Muscle layer of duodenum (tissue), 2 donors: ENCODE data around the gene RNF14.
"Not testable (repeated sequence)": the region's sequence is repeated elsewhere in the genome, so short reads cannot be mapped to it uniquely, and the experiment has no call there.

ENCODE experiments used
- H3K27ac ChIP-seq: one replicate; pipeline ENCODE4 v1.7.0; 2013; ENCODE audit warnings: mild to moderate bottlenecking, low read length
- H3K27me3 ChIP-seq: one replicate; pipeline ENCODE4 v1.7.0; 2013; ENCODE audit warnings: low read depth, mild to moderate bottlenecking, control low read depth, low read length
- H3K36me3 ChIP-seq, 2 donors: one replicate each; pipeline ENCODE4 v1.7.0; 2013; ENCODE audit warnings: low read length in 2 of 2, control low read depth in 1 of 2, mild to moderate bottlenecking in 1 of 2; ENCODE audit not compliant: insufficient read depth in 2 of 2, control insufficient read depth in 1 of 2
- H3K4me1 ChIP-seq, 2 donors: one replicate each; pipeline ENCODE4 v1.7.0; 2013; ENCODE audit warnings: low read length in 2 of 2, mild to moderate bottlenecking in 2 of 2, control low read depth in 1 of 2, moderate library complexity in 1 of 2; ENCODE audit not compliant: insufficient read depth in 2 of 2, control insufficient read depth in 1 of 2
- H3K4me3 ChIP-seq, 2 donors: one replicate each; pipeline ENCODE4 v1.7.0; 2013; ENCODE audit warnings: low read length in 2 of 2, low read depth in 1 of 2, mild to moderate bottlenecking in 1 of 2
- H3K9me3 ChIP-seq, 2 donors: one replicate each; pipeline ENCODE4 v1.7.0; 2013; ENCODE audit warnings: low read length in 2 of 2, control low read depth in 1 of 2, mild to moderate bottlenecking in 1 of 2; ENCODE audit not compliant: control insufficient read depth in 1 of 2
- donor health status: healthy.

The RNF14 gene

DNA sequence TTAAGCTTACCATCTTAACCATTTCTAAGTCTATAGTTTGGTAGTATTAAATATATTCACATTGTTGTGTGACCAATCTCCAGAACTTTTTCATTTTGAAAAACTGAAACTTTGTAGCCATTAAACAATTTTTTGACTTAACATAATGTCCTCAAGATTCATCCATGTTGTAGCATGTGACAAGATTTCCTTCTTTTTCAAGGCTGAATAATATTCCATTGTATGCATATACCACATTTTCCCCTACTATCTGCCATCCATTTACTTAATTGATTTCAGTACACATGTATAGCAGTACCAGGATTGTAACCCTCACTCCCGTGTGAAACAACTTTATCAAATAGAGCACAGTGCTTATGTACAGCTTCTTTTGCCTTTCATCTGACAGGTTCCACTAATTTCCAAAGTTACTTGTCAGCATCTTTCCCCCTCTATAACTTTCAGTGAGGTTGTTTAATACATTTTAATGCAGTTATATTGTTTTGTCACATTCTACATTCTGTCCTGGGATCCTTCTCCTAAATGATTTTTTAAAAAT lies 51.3 kb downstream of the RNF14 start:
- H3K4me1 ChIP-seq, result peaks cover 0 to under 1% of the 10 kb centered on the region in 2 donors
- H3K9me3 ChIP-seq, result peaks cover 0 to 4% of the 10 kb centered on the region in 2 donors
- H3K27ac ChIP-seq, result no peak overlapping the region
- no peaks in the 10 kb centered on the region for H3K27me3 ChIP-seq
- H3K36me3 ChIP-seq, result no peaks in the 10 kb centered on the region
- no peak overlapping the region for H3K4me3 ChIP-seq

DNA sequence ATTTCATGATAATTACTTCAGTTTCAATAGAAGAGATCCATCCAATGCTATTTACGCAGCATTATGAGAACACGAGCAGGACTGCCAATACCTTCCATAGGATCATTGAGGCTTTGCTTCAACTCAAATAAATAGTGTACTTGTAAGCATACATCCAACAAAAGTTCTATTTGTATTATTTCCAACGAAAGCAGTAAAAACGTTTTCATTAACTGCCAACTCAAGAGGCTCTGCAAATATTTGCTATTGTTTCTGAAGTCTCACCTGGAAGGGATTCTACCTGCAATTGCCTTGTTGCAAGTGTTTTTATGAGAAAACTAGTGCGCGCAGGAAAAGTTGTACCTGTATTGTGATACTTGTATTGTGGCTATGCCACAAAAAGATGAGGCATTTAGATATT lies 54.9 kb downstream of the RNF14 start:
- peaks cover 0 to 4% of the 10 kb centered on the region in 2 donors for H3K4me1 ChIP-seq
- H3K27me3 ChIP-seq, result no peaks in the 10 kb centered on the region

DNA sequence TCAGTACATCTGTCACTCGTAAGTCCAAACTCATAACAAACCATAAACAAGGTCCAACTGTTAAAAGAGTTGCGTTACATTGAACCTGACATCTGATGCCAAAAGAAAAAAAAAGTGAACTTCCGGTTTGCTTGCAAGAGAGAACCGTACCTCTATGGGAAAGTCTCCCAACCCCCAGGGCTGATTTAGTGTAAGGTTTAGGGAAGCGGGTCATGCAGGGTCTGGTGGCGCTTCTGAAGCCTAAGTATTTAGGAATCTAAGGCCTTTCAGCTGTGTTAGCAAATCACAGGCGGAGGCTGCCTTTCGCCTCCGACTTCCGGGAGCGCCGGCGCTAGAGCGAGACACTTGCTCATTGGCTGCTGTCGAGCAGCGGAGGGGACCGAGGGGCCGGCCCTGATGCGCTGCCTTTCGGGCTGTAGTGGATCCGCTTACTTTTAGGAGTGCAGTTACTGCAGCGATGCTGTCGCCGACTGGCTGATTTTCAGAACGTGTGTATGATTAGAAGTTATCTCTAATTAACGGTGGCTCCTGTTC lies 55.9 kb downstream of the RNF14 start:
- H3K27me3 ChIP-seq, result no peaks in the 10 kb centered on the region
- H3K4me1 ChIP-seq, result peaks cover 0 to 4% of the 10 kb centered on the region in 2 donors
- peak overlapping the region; percentile 54 to 77 for H3K4me3 ChIP-seq
- peak overlapping the region; percentile 93 for H3K27ac ChIP-seq
- H3K36me3 ChIP-seq, result no peaks in the 10 kb centered on the region
- peaks cover 0 to 4% of the 10 kb centered on the region in 2 donors for H3K9me3 ChIP-seq

More for the DNA sequence above, 54.9 kb downstream of the RNF14 start:
- H3K27ac ChIP-seq, result no peak overlapping the region
- peaks cover 0 to 4% of the 10 kb centered on the region in 2 donors for H3K9me3 ChIP-seq
- no peaks in the 10 kb centered on the region for H3K36me3 ChIP-seq
- H3K4me3 ChIP-seq, result no peak overlapping the region

DNA sequence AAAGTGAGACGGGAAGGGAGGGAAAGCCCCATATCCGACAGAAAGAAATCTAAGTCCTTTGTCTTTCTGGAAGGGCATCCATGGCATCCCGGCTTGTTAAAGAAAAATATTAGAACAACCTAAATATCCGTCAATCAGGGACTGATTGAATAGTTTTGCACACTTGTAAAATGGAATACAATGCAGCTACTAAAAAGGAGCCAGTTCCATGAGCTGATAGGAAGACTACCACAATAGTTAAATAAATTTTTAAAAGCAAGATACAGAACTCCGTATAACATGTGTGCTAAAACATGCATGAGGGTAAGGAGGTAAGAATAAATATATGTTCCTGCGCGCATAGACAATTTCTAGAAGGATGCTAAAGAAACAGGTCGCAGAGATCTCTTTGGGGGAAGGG lies 56.7 kb downstream of the RNF14 start:
- peak overlapping the region in 1 of 2 donors; percentile 54 for H3K4me3 ChIP-seq
- peak overlapping the region; percentile 93 for H3K27ac ChIP-seq
- H3K4me1 ChIP-seq, result peaks cover 0 to 4% of the 10 kb centered on the region in 2 donors
- peaks cover 0 to 2% of the 10 kb centered on the region in 2 donors for H3K9me3 ChIP-seq
- no peaks in the 10 kb centered on the region for H3K27me3 ChIP-seq
- no peaks in the 10 kb centered on the region for H3K36me3 ChIP-seq

GRCh38 chr5:142032150-142032549 lies 63.2 kb downstream of the RNF14 start:
- Histone ChIP-seq H3K36me3 (no peaks in the 10 kb centered on the region), H3K27me3 (no peaks in the 10 kb centered on the region), H3K9me3 (no peaks in the 10 kb centered on the region), H3K27ac (no peak overlapping the region), H3K4me3 (no peak overlapping the region), H3K4me1 (no peaks in the 10 kb centered on the region)

GRCh38 chr5:142032747-142033631 lies 64.1 kb downstream of the RNF14 start:
- H3K4me3 ChIP-seq, result no peak overlapping the region
- no peaks in the 10 kb centered on the region for H3K36me3 ChIP-seq
- H3K4me1 ChIP-seq, result no peaks in the 10 kb centered on the region
- H3K27ac ChIP-seq, result no peak overlapping the region
- no peaks in the 10 kb centered on the region for H3K9me3 ChIP-seq
- H3K27me3 ChIP-seq, result no peaks in the 10 kb centered on the region

DNA sequence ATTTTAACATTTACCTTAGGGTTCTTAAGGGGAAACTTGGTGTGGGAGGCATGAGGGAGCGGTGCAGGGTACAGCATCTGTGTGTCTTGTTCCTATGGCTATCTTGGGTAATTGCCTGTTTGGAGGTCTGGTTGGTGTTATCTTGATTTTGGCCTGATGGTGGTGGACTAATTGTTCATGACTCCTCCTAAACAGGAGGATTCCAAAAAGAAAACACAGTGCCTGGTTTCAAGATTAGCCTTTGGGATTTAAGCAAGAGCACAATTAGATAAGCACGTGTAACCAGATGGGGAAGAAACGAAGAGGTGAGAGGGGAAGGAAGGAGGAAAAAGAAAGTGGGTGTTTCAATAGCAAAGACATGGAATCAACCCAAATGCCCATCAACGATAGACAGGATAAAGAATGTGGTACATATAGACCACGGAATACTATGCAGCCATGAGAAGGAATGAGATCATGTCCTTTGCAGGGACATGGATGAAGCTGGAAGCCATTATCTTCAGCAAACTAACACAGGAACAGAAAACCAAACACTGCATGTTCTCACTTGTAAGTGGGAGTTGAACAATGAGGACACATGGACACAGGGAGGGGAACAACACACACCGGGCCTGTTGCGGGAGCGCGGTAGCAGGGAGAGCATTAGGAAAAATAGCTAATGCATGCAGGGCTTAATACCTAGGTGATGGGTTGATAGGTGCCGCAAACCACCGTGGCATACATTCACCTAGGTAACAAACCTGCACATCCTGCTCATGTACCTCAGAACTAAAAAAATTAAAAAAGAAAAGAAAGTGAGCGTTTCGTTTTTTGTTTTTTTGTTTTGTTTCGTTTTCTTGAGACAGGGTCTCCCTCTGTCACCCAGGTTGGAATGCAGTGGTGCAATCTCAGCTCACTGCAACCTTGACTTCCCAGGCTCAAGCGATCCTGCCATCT lies 65.0 kb downstream of the RNF14 start:
- H3K27ac ChIP-seq, H3K4me1 ChIP-seq, H3K4me3 ChIP-seq, H3K9me3 ChIP-seq, H3K36me3 ChIP-seq, H3K27me3 ChIP-seq: not testable (repeated sequence)

DNA sequence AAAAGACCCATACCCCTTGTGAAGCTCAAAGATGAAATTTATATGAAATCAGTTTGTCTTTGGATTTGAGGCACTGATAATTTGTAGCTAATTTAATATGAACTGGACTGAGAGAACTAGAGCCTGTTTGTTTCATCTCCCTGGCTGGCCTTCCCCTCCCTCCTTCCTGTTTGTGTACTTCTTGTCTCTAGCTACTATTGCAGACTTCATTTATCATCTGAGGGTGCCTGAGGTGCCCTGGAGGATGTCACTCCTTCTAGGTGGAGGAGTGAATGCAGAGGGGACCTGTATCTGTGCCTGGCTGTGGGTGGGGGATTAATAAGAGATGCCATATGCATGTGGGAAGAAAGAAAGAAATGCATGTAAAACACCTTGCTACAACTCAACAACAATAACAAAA lies 66.1 kb downstream of the RNF14 start:
- no peak overlapping the region for H3K4me3 ChIP-seq
- H3K36me3 ChIP-seq, result no peaks in the 10 kb centered on the region
- no peaks in the 10 kb centered on the region for H3K9me3 ChIP-seq
- no peaks in the 10 kb centered on the region for H3K27me3 ChIP-seq
- H3K27ac ChIP-seq, result no peak overlapping the region
- no peaks in the 10 kb centered on the region for H3K4me1 ChIP-seq

DNA sequence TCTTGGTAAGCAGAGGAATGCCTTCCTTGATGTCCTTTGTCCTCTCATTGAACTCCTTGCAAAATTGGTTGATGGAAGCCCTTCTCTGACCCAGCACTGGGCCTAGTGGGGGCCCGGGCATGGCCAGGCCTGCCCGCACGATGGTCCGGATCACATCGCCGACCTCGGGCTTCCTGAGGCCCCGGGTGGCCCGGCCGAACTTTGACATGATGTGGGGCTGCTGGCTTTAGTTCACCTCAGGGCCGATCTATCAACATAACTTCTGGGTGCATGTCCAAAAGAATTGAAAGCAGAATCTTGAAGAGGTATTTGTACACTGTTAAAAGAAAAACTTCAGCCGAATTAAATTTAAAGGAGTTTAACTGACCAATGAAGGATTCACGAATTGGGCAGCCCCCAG lies 68.0 kb downstream of the RNF14 start:
- Histone ChIP-seq H3K27me3 (no peaks in the 10 kb centered on the region), H3K4me1 (no peaks in the 10 kb centered on the region), H3K9me3 (no peaks in the 10 kb centered on the region), H3K36me3 (no peaks in the 10 kb centered on the region), H3K27ac (no peak overlapping the region), H3K4me3 (no peak overlapping the region)

- H3K36me3 ChIP-seq, H3K9me3 ChIP-seq, H3K27me3 ChIP-seq, H3K4me3 ChIP-seq, H3K27ac ChIP-seq, H3K4me1 ChIP-seq: not testable (repeated sequence)
These were observed 68.7 kb downstream of the RNF14 start for GRCh38 chr5:142037599-142037998.

DNA sequence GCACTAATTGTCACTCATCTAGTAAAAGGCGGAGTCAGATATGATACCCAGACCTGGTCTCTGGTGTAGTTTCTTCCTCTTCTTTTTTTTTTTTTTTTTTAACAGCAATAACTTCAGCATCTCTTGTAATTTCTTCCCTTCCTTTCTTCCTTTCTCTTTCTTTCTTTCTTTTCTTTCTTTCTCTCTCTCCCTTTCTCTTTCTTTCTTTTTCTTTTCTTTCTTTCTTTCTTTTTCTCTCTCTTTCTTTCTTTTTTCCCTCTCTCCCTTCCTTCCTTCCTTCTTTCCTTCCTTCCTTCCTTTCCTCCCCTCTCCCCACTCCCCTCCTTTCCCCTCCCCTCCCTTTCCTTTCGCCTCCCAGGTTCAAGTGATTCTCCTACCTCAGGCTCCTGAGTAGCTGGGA lies 69.8 kb downstream of the RNF14 start:
- Histone ChIP-seq H3K4me3 (no peak overlapping the region), H3K36me3 (no peaks in the 10 kb centered on the region), H3K9me3 (no peaks in the 10 kb centered on the region), H3K27ac (no peak overlapping the region), H3K4me1 (no peaks in the 10 kb centered on the region), H3K27me3 (no peaks in the 10 kb centered on the region)
